Ovary (tissue), 3 donors: Measurements from ENCODE around the gene ALOX5.
"Not testable (repeated sequence)": the region's sequence is repeated elsewhere in the genome, so short reads cannot be mapped to it uniquely, and the experiment has no call there.

ENCODE experiments used
- CTCF ChIP-seq, 3 donors: fragments of 450-650 bp in 2 of 3; fragments of 200-600 bp in 1 of 3; IDR thresholded peaks; one replicate each; pipeline versions ENCODE4 v1.5.1 to v1.8.0; 2016 to 2022; ENCODE audit warnings: antibody characterized with exemption in 3 of 3, mild to moderate bottlenecking in 1 of 3
- POLR2A ChIP-seq: fragments of 450-650 bp; IDR thresholded peaks from one replicate; pipeline ENCODE4 v1.6.1; 2017; ENCODE audit warnings: antibody characterized with exemption, mild to moderate bottlenecking, moderate library complexity
- donor health status: DM: no; HTN: no; CAD: no.

GRCh38 chr10:45389671-45390070 is 15.7 kb downstream of the ALOX5 start:
- not testable (repeated sequence) for TF ChIP-seq CTCF (IDR thresholded peaks at IDR 0.05); POLR2A
